SIG-M5 (cell line): ENCODE data around the gene FBN1.

Experiments used
- DNase-seq: peaks from one replicate; lab custom pipeline; 2025; lab: John Stamatoyannopoulos, UW

The FBN1 gene

DNA sequence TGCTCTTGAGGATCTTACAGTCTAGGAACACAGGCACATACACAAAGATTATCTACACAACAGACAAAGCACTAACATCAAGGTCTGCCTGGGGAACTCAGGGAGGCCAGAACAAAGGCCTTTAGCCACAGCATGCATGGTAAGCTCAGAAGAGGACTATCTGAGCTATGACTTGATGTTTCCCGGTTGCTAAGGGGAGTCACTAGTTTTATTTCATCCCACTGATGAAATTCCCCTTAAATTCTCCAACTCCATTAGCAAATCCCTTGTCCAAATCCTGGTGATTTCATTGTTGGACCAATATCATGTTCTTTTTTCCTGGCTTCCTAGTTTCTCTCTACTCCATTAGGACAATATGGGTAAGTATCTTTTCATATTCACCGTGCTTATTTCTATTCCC lies 23.3 kb downstream of the FBN1 start:
- DNase-seq = no peak

DNA sequence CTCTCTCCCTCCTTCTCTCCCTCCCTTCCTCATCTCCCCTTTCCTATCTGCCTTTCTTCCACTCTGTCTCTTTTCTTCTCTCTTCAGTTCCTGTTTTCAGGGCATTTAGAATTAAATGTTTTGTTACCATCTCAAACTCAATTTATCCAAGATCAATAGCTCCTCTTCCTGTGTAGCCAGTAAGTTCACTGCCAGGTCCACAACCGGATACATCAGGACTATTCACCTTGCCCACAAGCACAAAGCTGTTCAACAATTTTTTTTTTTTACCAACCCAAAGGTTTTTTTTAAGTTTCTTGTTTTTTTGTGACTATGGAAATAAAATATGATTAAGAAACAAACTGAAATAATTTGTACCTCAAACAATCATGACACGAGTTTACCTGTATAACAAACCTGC lies 26.1 kb downstream of the FBN1 start:
- DNase-seq = no peak

DNA sequence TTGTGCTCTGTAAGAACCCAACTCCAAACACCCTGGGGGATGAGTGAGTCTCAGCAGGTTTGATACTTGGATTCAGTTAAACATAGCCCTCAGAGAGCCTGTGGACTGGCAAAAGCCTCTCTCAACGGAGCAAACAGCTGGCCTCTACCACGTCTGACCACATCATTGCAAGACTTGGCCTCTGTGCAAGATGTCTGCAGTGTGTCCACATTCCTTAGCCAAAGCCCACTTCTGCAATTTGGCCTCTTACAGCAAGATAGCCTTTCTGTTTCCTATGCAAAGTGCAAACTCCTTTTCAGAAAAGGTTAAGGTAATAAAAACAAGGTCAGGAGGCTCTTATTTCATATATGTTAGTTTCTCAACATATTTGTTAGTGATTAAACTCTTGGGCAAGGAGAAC lies 27.9 kb downstream of the FBN1 start:
- DNase-seq = no peak

DNA sequence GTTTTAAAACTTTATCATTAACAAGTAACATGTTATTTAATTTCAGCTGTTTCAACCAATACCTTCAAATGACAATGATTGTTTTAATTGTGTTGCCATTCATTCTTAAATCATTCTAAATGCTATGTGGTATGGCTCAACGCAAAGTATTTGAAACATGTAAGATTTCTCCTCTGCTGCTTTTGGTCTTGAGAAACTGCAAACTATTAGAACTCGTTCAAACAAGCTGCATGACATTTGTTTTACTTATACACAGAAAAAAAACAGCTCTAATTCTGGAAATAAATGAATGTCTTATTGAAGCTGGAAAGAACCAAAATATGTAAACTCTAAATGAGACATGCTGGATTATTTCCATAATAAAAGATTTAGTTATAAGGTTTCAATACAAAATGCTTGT lies 29.3 kb downstream of the FBN1 start:
- no peak for DNase-seq

GRCh38 chr15:48614051-48614450 lies 31.5 kb downstream of the FBN1 start:
- DNase-seq = no peak

DNA sequence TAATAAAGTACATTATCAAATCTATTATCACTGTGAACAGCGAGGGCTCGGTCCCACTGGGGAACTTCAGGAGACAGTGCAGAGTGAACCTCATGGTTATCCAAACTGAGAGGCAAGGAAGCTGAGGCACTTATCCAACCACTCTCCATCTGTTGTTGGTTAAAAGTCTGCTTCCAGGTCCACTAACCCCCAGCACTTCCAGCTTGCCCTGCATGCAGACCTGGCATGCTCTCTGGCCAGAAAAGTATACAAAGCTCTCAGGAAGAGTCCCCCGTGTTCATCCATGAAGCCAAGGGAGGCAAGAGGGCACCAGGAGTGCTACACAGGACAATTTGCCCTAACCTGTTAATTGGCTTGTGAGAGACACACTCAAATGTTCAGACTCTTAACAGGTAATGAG lies 36.0 kb downstream of the FBN1 start:
- DNase-seq = no peak

GRCh38 chr15:48607846-48608245 lies 37.7 kb downstream of the FBN1 start:
- DNase-seq = no peak

- DNase-seq = no peak
These were observed 40.9 kb downstream of the FBN1 start for GRCh38 chr15:48604567-48604966.

- no peak for DNase-seq
These were observed 41.6 kb downstream of the FBN1 start for GRCh38 chr15:48603922-48604321.

DNA sequence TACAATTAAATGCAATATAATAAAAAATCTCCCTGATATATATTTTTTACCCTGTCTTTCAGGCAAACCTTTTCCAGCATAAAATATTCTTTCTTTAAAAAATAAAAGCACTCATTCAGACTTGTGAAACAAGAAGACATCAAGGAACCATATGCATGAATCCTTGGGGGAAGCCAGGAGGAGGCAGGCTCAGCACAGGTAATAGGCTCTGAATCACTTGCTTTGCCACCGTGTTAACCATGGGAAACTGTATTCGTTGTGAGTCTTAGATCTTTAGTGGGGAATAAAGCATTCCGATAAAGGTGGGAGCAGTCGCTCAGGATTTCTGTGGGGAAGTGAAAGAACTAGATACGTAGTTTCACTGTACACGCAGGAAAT lies 42.4 kb downstream of the FBN1 start:
- DNase-seq = no peak

- no peak for DNase-seq
These were observed 43.0 kb downstream of the FBN1 start for GRCh38 chr15:48602358-48603122.

- DNase-seq = no peak
These were observed 44.4 kb downstream of the FBN1 start for GRCh38 chr15:48601095-48601494.

- DNase-seq = no peak
These were observed 48.7 kb downstream of the FBN1 start for GRCh38 chr15:48596841-48597240.

- DNase-seq = no peak
These were observed 49.1 kb downstream of the FBN1 start for GRCh38 chr15:48596415-48596814.

DNA sequence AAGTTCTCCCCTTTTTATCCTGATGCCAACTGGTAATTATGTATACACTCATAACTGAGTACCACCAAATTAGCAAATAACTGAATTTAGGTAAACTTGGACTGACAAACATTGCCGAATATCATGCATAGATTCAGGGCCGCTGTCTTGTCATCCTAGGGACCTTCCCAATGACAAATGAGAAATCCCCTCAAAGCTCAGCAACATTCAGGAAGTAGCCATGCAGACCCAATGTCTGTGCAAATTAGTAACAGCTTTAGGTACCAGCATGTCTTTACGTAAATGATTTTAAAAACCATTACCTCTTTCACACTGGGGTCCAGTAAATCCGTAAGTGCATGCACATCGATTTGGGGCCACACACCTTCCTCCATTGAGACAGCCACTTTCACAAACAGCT lies 49.5 kb downstream of the FBN1 start:
- DNase-seq = no peak

GRCh38 chr15:48592933-48593332 lies 52.6 kb downstream of the FBN1 start:
- DNase-seq = no peak

DNA sequence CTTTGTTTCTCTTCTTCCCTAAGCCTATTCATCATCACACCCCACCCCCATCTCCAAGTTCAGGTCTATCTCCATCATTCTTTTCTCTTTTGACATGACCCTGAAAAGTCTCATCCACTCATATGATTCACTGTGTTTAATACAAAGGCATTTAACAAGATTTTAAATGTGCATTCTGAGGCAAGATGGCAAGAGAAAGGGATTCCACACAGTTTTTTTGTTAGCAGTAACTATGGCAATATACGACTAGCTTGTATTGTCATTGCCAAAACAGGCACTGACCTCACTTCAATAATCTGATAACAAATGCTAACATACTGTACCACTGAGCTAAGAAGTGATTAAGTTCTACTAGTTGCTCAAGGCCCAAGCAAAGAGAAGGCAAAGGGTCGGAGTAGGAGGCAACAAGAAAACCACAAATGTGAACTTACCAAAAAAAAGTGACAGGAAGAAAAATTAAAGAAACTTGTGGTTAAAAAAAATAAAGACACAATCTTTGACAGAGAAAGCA lies 53.2 kb downstream of the FBN1 start:
- DNase-seq = no peak

DNA sequence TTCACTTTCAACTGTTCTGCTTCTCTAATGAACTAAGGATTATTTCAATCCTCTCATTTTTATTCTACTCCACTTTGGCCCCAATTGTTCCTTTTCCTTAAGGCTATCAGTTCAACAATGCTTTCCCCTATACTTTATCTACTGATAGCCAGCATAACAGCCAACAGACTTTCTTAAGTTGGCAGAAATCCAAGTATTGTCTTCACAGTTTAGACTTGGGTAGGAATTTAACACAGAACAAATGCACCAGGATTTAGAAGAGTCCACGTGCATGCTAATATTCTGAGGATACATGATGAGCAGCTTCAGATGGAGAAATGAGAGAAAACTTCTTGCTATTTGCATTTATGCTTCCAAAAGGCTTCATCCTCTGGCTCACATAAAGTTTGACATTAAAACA lies 54.8 kb downstream of the FBN1 start:
- DNase-seq = no peak

DNA sequence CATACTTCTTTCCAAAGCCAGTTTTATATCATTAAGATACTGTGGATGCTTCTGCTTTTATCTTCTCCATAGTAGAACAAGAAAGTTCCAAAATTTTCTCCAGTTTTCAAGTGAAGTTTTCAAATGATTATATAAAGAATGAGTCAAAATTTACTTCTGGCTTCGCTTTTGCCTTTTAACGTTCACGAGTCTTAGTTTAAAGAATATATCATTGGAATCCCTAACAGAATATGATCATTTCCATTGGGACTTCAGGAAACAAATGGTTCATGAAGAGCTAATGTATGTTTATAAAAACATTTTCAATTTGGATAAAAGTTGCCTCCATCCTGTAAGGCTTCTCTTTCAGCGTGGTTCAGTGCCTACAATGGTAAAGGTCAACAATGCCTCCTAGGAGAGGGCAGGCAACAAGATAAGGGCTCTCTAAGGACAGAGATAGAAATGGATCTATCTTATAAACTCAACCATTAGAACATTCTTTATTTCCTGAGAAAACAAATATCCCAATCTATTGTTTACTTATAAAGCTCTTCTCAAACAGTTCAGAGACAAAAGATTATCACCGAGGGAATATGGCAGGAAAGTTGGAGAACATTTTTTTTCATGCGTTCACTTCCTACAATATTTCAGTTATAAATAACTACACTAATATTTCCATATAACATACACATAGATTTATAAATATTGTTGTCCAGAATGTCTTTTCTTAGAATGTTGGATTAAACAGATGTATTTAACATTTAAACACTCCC lies 60.5 kb downstream of the FBN1 start:
- DNase-seq = no peak

- DNase-seq = no peak
These were observed 61.3 kb downstream of the FBN1 start for GRCh38 chr15:48584090-48584811.

- no peak for DNase-seq
These were observed 62.9 kb downstream of the FBN1 start for GRCh38 chr15:48582452-48583247.

GRCh38 chr15:48581219-48581618 lies 64.3 kb downstream of the FBN1 start:
- no peak for DNase-seq
